ENCODE data around the gene SLC7A7.

DNA sequence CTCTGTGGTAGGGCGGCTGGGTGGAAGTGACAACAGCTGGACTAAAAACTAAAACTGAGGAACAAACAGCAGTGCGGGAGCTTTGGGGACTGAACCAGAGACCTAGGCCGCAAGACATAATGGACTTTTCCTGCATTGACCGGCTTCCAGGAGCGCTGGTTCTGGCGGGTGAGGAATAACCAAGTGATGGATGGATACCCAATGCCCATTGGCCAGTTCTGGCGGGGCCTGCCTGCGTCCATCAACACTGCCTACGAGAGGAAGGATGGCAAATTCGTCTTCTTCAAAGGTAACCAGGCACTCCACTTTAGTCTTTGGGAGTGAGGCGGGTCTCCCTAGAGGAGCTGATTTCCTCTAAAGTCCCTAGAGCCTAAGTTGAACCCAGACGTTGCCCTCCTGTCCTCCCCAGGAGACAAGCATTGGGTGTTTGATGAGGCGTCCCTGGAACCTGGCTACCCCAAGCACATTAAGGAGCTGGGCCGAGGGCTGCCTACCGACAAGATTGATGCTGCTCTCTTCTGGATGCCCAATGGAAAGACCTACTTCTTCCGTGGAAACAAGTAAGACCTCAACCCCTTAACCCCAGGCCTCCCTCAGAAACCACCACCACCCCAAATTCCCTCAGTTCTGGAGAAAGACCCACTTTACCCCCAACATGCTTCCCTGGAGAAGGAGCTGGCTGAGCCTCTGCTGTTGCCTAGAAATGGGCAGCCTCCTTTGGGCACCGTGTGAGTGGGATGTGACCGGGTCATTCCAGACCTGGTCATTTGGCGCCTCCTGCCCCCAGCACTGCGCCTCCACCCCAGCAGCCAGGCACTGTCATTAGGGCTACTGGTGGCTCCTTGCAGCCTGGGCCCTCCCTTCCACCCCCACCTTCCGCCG is 29.2 kb upstream of the SLC7A7 start:
- TF ChIP-seq POLR2A (IDR thresholded peaks at IDR 0.05; ENCODE audit: low read length) (no peak), GATA1 (IDR thresholded peaks at IDR 0.05; ENCODE audit: low read depth, low read length) (no peak)
